ENCODE results near the gene EXOC3L1.

Gene EXOC3L1

GRCh38 chr16:67233596-67233995 is 43.7 kb upstream of the EXOC3L1 start:
- TF ChIP-seq, protein P1, sequence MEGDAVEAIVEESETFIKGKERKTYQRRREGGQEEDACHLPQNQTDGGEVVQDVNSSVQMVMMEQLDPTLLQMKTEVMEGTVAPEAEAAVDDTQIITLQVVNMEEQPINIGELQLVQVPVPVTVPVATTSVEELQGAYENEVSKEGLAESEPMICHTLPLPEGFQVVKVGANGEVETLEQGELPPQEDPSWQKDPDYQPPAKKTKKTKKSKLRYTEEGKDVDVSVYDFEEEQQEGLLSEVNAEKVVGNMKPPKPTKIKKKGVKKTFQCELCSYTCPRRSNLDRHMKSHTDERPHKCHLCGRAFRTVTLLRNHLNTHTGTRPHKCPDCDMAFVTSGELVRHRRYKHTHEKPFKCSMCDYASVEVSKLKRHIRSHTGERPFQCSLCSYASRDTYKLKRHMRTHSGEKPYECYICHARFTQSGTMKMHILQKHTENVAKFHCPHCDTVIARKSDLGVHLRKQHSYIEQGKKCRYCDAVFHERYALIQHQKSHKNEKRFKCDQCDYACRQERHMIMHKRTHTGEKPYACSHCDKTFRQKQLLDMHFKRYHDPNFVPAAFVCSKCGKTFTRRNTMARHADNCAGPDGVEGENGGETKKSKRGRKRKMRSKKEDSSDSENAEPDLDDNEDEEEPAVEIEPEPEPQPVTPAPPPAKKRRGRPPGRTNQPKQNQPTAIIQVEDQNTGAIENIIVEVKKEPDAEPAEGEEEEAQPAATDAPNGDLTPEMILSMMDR (IDR thresholded peaks at IDR 0.05): no peak

GRCh38 chr16:67230809-67231660 is 41.1 kb upstream of the EXOC3L1 start:
- TF ChIP-seq, protein P1 (IDR thresholded peaks at IDR 0.05): no peak

DNA sequence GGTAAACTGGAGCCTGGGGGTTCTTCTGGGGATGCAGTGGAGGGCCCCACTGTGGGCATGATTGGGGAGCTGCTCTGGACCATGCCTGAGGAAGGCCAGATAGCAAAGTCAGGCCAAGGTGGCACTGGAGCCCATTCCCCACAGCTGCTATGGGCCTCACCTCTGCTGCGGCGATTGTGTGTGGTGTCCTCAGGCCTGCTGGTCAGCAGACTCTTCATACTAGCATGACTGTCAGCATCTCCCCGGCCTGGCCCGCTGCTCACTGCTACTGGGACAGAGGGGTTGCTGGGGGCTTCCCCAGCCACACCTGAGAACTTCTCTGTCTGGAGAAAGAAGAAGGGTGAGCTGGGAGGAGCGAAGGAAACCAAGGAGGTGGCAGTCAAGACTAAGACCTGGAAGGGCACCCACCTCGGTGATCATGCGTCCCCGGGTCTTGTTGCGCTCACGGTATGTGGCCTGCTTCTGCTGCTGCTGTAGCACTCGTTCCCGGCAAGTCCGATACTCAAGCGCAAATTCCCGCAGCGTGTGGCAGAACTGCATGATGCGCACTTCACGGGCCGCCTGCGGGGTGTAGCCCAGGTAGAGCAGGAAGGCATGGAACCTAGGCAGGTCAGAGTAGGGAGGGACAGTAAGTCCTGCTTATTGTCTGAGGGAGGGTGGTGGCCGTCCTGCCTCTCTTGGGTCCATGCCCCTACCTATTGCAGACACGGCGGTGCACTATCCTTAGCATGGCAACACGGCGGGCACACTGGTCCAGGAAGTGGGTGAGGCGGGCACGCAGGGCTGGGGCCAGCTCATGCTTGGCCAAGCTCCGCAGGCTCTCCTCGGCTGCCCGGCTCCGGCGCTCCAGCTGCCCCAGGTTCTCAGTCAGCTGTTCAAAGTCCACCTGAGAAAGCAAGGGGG is 40.2 kb upstream of the EXOC3L1 start:
- TF ChIP-seq, protein P1 (IDR thresholded peaks at IDR 0.05): no peak

DNA sequence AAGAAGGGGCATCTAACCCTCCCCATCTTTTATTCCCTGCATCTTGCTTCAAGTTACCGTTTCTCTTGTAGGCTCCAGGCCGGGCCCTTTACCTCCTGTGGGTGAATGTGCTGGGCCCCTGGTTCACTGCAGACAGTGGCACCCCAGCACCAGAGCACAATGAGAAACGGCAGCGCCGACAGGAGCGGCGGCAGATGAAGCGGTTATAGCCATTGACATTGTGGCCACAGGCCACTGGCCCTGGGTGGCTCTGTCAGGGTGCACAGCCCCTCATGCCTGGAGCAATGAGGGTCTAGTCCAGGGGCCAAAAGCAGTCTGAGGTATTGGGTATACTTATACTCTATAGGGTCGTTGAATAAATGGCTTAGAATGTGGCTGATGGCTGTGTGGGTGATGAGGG is 39.0 kb upstream of the EXOC3L1 start:
- TF ChIP-seq, protein P1 (IDR thresholded peaks at IDR 0.05): no peak

- TF ChIP-seq, protein P1 (IDR thresholded peaks at IDR 0.05): no peak
These were observed 38.3 kb upstream of the EXOC3L1 start for GRCh38 chr16:67228034-67228785.

DNA sequence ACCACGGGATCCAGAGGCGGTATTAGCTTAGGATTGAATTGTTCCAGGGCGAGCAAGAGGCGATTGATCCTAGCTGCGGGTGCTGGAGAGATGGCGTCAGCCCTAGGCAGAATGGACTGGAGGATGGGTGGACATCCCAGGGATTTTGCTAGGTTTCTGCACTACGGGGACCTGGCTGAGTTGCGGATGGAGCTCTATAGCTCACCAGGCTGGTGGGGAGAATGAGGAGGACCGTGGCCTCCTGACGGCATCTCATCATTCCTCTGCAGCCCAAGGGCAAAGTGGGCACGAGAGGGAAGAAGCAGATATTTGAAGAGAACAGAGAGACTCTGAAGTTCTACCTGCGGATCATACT is 37.6 kb upstream of the EXOC3L1 start:
- TF ChIP-seq, protein P1 (IDR thresholded peaks at IDR 0.05): no peak
